Adrenal gland (tissue), 5 donors: ENCODE results near the gene KLHL15.

Source experiments
- CTCF ChIP-seq, 6 experiments: fragments of 450-650 bp in 4 of 6; fragments of 200-600 bp in 2 of 6; sonication (generic) in 1 of 6; IDR thresholded peaks; 1 replicate in 5 of 6; 2 replicates in 1 of 6; pipeline versions ENCODE4 v1.5.1 to v1.8.0; 2016 to 2021; ENCODE audit warnings: antibody characterized with exemption in 6 of 6, mild to moderate bottlenecking in 2 of 6, moderate library complexity in 1 of 6
- POLR2A ChIP-seq, 2 donors: fragments of 450-650 bp; IDR thresholded peaks; one replicate each; pipeline ENCODE4 v1.6.1; 2017; ENCODE audit warnings: antibody characterized with exemption in 2 of 2, mild to moderate bottlenecking in 2 of 2, moderate library complexity in 1 of 2
- donor health status: DM: no; HTN: no; CAD: no.

DNA sequence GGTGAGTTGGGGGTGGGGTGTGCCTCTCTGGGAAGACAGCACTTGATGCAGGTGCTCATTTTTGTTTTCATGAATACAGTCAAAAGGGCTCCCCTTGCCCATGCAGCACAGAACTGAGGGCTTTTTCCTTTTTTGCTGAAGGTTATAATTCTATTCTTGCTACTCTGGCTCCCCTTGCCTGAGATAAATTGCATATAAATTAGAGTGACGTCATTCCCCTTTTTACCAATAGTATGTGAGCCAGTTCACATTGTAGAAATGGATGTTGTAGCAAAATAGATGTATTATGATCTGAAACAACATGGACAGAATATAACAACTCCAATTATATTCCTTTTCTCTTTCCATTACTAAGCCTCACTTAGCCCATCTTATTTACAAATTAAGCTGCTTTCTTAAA lies 90.8 kb downstream of the KLHL15 start:
- TF ChIP-seq CTCF (IDR thresholded peaks at IDR 0.05) (no peak), POLR2A (IDR thresholded peaks at IDR 0.05) (no peak)
